ENCODE measurements around the gene LAPTM5. TPM values are rescaled to one million over a fixed set of nuclear protein-coding genes. Genes with fewer than 3 reads are reported as not detected.

LAPTM5 gene
- total and polyA plus RNA-seq, 10 of the 15 experiments (the other 5 are each of a cell fraction or from before 2014, with no cell fraction given) = 24.1 to 1,034 (median 687) TPM

GRCh38 chr1:30779294-30780071 is 21.9 kb upstream of the LAPTM5 start (continued):
- TF ChIP-seq NKRF (conservative IDR thresholded peaks at IDR 0.05) = no peak
- TF ChIP-seq NR2F1 (conservative IDR thresholded peaks at IDR 0.05) = no peak
- TF ChIP-seq RELA (IDR thresholded peaks at IDR 0.05; ENCODE audit: borderline replicate concordance, partially characterized antibody) = peak; percentile 75
- TF ChIP-seq IKZF1 (conservative IDR thresholded peaks at IDR 0.05) = no peak; the same call in 1 of the 2 replicates
- no peak for TF ChIP-seq GABPA (IDR thresholded peaks at IDR 0.05; ENCODE audit: low read depth)
- peak; percentile 33; the same call in 1 of the 2 replicates for TF ChIP-seq RUNX3 (IDR thresholded peaks at IDR 0.05; ENCODE audit: low read length)
- 0 out of 2 replicates have a peak, but pooled peaks have one; percentile 31 for TF ChIP-seq MLLT1 (IDR thresholded peaks at IDR 0.05)
- TF ChIP-seq CBX3 (IDR thresholded peaks at IDR 0.05; ENCODE audit: borderline replicate concordance, low read depth) = no peak
- no peak for TF ChIP-seq PBX3 (IDR thresholded peaks at IDR 0.05; ENCODE audit: insufficient replicate concordance, low read depth, low read length)
- no peak for TF ChIP-seq ZBTB40 (IDR thresholded peaks at IDR 0.05; ENCODE audit: borderline replicate concordance)
- TF ChIP-seq SIX5 (IDR thresholded peaks at IDR 0.05; ENCODE audit: low read depth, low read length, severe bottlenecking) = no peak
- no peak for TF ChIP-seq TAF1 (IDR thresholded peaks at IDR 0.05; ENCODE audit: borderline replicate concordance, low read depth, low read length)
- TF ChIP-seq IRF3 (IDR thresholded peaks at IDR 0.05) = peak; percentile 58
- 0 out of 2 replicates have a peak, but pooled peaks have one; percentile 14 for TF ChIP-seq MTA2 (IDR thresholded peaks at IDR 0.05; ENCODE audit: low read depth)
- no peak for TF ChIP-seq CBX5 (IDR thresholded peaks at IDR 0.05; ENCODE audit: low read depth)
- no peak for TF ChIP-seq NFYA (IDR thresholded peaks at IDR 0.05; ENCODE audit: borderline replicate concordance, low read depth, low read length)
- no peak for TF ChIP-seq CREM (IDR thresholded peaks at IDR 0.05; ENCODE audit: low read depth)
- TF ChIP-seq ZBED1 (IDR thresholded peaks at IDR 0.05; ENCODE audit: borderline replicate concordance) = no peak
- 0 out of 2 replicates have a peak, but pooled peaks have one; percentile 70 for TF ChIP-seq ZNF207 (IDR thresholded peaks at IDR 0.05; ENCODE audit: borderline replicate concordance)
- no peak for TF ChIP-seq PAX5 (IDR thresholded peaks at IDR 0.05; ENCODE audit: borderline replicate concordance, low read depth, low read length)

All from GM12878 (cell line).